Esophagus squamous epithelium (tissue), 4 donors: ENCODE data around the gene CRX.

ENCODE experiments used
- CTCF ChIP-seq, 6 experiments: fragments of 450-650 bp in 4 of 6; fragments of 200-600 bp in 2 of 6; sonication (generic) in 2 of 6; IDR thresholded peaks; one replicate each; pipeline ENCODE4 v1.5.1; 2016 to 2019; ENCODE audit warnings: antibody characterized with exemption in 6 of 6, mild to moderate bottlenecking in 4 of 6, moderate library complexity in 4 of 6
- POLR2A ChIP-seq, 4 donors: fragments of 450-650 bp; IDR thresholded peaks; one replicate each; pipeline ENCODE4 v1.6.1; 2017; ENCODE audit warnings: antibody characterized with exemption in 4 of 4, mild to moderate bottlenecking in 4 of 4, moderate library complexity in 3 of 4

- TF ChIP-seq POLR2A (IDR thresholded peaks at IDR 0.05) (no peak), CTCF (IDR thresholded peaks at IDR 0.05) (peak; percentile 62 to 88 (median 72))
These were observed 31.3 kb upstream of the CRX start for GRCh38 chr19:47790398-47790814.
